ENCODE data around the gene POMC.
"Not testable (repeated sequence)": the region's sequence is repeated elsewhere in the genome, so short reads cannot be mapped to it uniquely, and the experiment has no call there.

The POMC gene

GRCh38 chr2:25159949-25160348, 8.4 kb downstream of the POMC start:
- no peak overlapping the region for H3K4me3 ChIP-seq (ENCODE audit: low read depth, low read length)
- peak; percentile 47 for DNase-seq (ENCODE audit: low read depth)
- TF ChIP-seq MYC (IDR thresholded peaks at IDR 0.05; ENCODE audit: low read depth, low read length) (no peak), MAX (IDR thresholded peaks at IDR 0.05; ENCODE audit: low read depth, low read length) (no peak), CTCF (IDR thresholded peaks at IDR 0.05; ENCODE audit: low read depth, low read length) (no peak), POLR2A (IDR thresholded peaks at IDR 0.05; ENCODE audit: extremely low read depth, insufficient read length) (no peak)

- no peak for DNase-seq (ENCODE audit: low read depth)
- TF ChIP-seq MYC (IDR thresholded peaks at IDR 0.05; ENCODE audit: low read depth, low read length) (no peak), CTCF (IDR thresholded peaks at IDR 0.05; ENCODE audit: low read depth, low read length) (no peak), MAX (IDR thresholded peaks at IDR 0.05; ENCODE audit: low read depth, low read length) (no peak), POLR2A (IDR thresholded peaks at IDR 0.05; ENCODE audit: extremely low read depth, insufficient read length) (no peak)
- H3K4me3 ChIP-seq (ENCODE audit: low read depth, low read length) = no peak overlapping the region
Observed at GRCh38 chr2:25158096-25158852, 10.1 kb downstream of the POMC start.

DNA sequence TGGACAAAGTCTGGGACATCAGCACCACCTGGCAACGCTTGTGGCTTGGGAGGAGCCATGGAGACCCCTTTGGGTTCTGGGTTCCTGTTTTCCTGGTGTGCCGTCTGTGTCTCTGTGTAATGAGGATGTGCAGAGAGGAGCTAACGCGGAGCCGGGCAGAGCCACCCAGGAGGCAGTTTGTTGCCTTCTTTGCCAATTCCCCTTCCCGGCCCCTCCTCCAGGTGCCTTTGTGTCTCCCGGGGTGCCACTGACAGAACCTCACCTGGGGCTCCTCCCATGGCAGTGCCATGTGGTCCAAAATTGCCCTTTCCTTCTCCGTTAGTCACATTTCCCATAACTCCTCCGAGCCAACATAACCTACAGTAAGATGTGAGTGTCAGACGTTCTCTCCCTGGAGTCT, 13.0 kb downstream of the POMC start:
- no peak for DNase-seq (ENCODE audit: low read depth)
- H3K4me3 ChIP-seq (ENCODE audit: low read depth, low read length) = no peak overlapping the region
- TF ChIP-seq MYC (IDR thresholded peaks at IDR 0.05; ENCODE audit: low read depth, low read length) = no peak

- no peak for TF ChIP-seq MAX (IDR thresholded peaks at IDR 0.05; ENCODE audit: low read depth, low read length)
- TF ChIP-seq POLR2A (IDR thresholded peaks at IDR 0.05; ENCODE audit: extremely low read depth, insufficient read length) = no peak
- no peak for TF ChIP-seq CTCF (IDR thresholded peaks at IDR 0.05; ENCODE audit: low read depth, low read length)
- TF ChIP-seq MYC (IDR thresholded peaks at IDR 0.05; ENCODE audit: low read depth, low read length) = no peak
- no peak for DNase-seq (ENCODE audit: low read depth)
- no peak overlapping the region for H3K4me3 ChIP-seq (ENCODE audit: low read depth, low read length)
Observed at GRCh38 chr2:25151718-25152117, 16.7 kb downstream of the POMC start.

DNA sequence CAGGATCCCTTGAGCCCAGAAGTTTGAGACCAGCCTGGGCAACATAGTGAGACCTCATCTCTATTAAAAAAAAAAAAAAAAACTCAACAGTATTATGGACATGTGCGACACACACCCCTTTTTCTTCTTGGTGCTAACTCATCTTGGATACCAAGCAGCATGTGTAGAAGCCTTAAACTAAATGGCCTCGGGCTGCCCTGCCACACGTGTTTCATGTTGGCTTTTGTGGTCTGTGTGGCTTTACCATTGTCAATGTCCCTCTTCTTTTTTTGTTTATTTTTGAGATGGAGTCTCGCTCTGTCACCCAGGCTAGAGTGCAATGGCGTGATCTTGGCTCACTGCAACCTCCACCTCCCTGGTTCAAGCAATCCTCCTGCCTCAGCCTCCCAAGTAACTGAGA, 17.4 kb downstream of the POMC start:
- DNase-seq (ENCODE audit: low read depth); H3K4me3 ChIP-seq (ENCODE audit: low read depth, low read length): not testable (repeated sequence)

- TF ChIP-seq POLR2A (IDR thresholded peaks at IDR 0.05; ENCODE audit: extremely low read depth, insufficient read length) (no peak), MYC (IDR thresholded peaks at IDR 0.05; ENCODE audit: low read depth, low read length) (no peak), CTCF (IDR thresholded peaks at IDR 0.05; ENCODE audit: low read depth, low read length) (no peak), MAX (IDR thresholded peaks at IDR 0.05; ENCODE audit: low read depth, low read length) (no peak)
- H3K4me3 ChIP-seq (ENCODE audit: low read depth, low read length) = no peak overlapping the region
- DNase-seq (ENCODE audit: low read depth) = no peak
Observed at GRCh38 chr2:25149646-25150045, 18.7 kb downstream of the POMC start.

- no peak overlapping the region for H3K4me3 ChIP-seq (ENCODE audit: low read depth, low read length)
- DNase-seq (ENCODE audit: low read depth) = no peak
- TF ChIP-seq POLR2A (IDR thresholded peaks at IDR 0.05; ENCODE audit: extremely low read depth, insufficient read length) = no peak
- no peak for TF ChIP-seq MAX (IDR thresholded peaks at IDR 0.05; ENCODE audit: low read depth, low read length)
- no peak for TF ChIP-seq MYC (IDR thresholded peaks at IDR 0.05; ENCODE audit: low read depth, low read length)
- no peak for TF ChIP-seq CTCF (IDR thresholded peaks at IDR 0.05; ENCODE audit: low read depth, low read length)
Observed at GRCh38 chr2:25146896-25147295, 21.5 kb downstream of the POMC start.
